HUES6 (cell line): Measurements from ENCODE around the gene EYA2.

Experiments used
- H3K27ac ChIP-seq: 2 replicates; pipeline ENCODE4 v1.7.0; 2013; ENCODE audit warnings: low read depth, mild to moderate bottlenecking, low read length, inconsistent platforms
- H3K27me3 ChIP-seq: 2 replicates; pipeline ENCODE4 v1.6.1; 2013; ENCODE audit warnings: low read length; ENCODE audit not compliant: control insufficient read depth, insufficient read depth
- H3K36me3 ChIP-seq: 2 replicates; pipeline ENCODE4 v1.6.1; 2013; ENCODE audit warnings: low read length; ENCODE audit not compliant: control insufficient read depth, insufficient read depth
- H3K4me1 ChIP-seq: 2 replicates; pipeline ENCODE4 v1.6.1; 2013; ENCODE audit warnings: low read length; ENCODE audit not compliant: control insufficient read depth, insufficient read depth
- H3K4me3 ChIP-seq: 2 replicates; pipeline ENCODE4 v1.5.1; 2013; ENCODE audit warnings: low read depth, low read length
- H3K9ac ChIP-seq: one replicate; pipeline ENCODE4 v1.6.1; 2013; ENCODE audit warnings: mild to moderate bottlenecking, low read length
- H3K9me3 ChIP-seq: 2 replicates; pipeline ENCODE4 v1.6.1; 2013; ENCODE audit warnings: low read depth, low read length; ENCODE audit not compliant: control insufficient read depth, insufficient read depth

The EYA2 gene

GRCh38 chr20:46895906-46896242 is 1.2 kb downstream of the EYA2 start:
- peaks cover 63% of the 10 kb centered on the region for H3K27me3 ChIP-seq
- H3K27ac ChIP-seq, result no peak overlapping the region

DNA sequence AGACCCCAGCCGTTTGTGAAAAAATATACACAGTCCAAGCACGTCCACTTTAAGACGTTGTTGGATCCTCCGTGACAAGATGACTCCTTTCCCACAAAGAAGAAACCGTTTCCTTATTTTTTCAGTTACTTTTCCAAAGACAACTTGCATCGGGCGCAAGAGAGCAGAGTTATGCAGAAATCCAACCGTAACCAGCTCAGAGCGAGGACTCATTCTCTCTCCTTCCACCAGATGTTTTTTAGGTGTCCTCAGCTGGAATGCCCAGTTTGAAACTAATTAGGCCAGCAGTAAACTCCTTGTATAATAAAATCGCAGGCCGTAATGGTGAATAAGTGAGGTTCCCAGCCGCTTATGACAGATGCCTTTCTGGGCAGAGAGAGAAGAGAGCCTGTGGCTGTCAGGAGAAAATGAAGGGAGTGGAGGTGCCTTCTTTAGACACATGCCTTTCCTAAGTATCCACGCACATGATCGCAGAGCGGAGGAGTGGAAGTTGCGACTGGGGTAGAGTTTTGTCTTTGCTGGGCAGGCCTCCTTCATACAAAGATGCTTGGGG is 2.8 kb downstream of the EYA2 start:
- Histone ChIP-seq H3K4me1 (0 out of 2 replicates have a peak, but pooled peaks cover 2% of the 10 kb centered on the region), H3K27ac (no peak overlapping the region), H3K4me3 (no peak overlapping the region), H3K9me3 (no peaks in the 10 kb centered on the region), H3K27me3 (peaks cover 63% of the 10 kb centered on the region), H3K36me3 (no peaks in the 10 kb centered on the region), H3K9ac (no peak overlapping the region)

More at GRCh38 chr20:46895906-46896242, 1.2 kb downstream of the EYA2 start:
- peak overlapping the region; percentile 71 for H3K4me3 ChIP-seq
- H3K9ac ChIP-seq, result no peak overlapping the region
- H3K9me3 ChIP-seq, result peaks cover 2% of the 10 kb centered on the region; the same call in 1 of the 2 replicates
- 0 out of 2 replicates have a peak, but pooled peaks cover 2% of the 10 kb centered on the region for H3K4me1 ChIP-seq
- no peaks in the 10 kb centered on the region for H3K36me3 ChIP-seq

GRCh38 chr20:46898423-46898822 is 3.8 kb downstream of the EYA2 start:
- 0 out of 2 replicates have a peak, but pooled peaks cover 2% of the 10 kb centered on the region for H3K4me1 ChIP-seq
- H3K9ac ChIP-seq, result no peak overlapping the region
- H3K27me3 ChIP-seq, result peaks cover 56% of the 10 kb centered on the region
- H3K4me3 ChIP-seq, result no peak overlapping the region
- H3K27ac ChIP-seq, result no peak overlapping the region
- H3K36me3 ChIP-seq, result no peaks in the 10 kb centered on the region
- no peaks in the 10 kb centered on the region for H3K9me3 ChIP-seq

DNA sequence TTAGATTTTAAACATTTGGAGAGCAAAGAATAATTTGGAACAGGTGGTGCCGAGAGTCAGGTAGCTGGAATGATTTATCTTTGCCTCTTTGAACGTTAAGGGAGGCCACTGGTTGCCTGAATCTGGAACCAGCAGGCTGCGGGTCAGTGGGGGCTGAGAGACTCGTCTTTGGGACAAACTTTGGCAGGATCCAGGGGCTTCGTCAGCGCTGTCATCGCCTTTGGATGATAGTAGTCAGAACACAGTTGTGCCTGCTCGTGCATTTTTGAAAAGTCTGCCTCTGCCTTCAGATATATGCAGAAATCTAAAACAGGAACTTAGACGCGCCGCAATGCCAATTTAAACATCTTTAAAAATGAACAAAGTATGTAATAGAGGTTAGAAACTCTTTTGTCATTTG is 5.0 kb downstream of the EYA2 start:
- 0 out of 2 replicates have a peak, but pooled peaks cover 2% of the 10 kb centered on the region for H3K4me1 ChIP-seq
- H3K27ac ChIP-seq, result no peak overlapping the region
- no peak overlapping the region for H3K9ac ChIP-seq

GRCh38 chr20:46900086-46900485 is 5.4 kb downstream of the EYA2 start:
- no peak overlapping the region for H3K27ac ChIP-seq

More for the DNA sequence above, 5.0 kb downstream of the EYA2 start:
- H3K9me3 ChIP-seq, result no peaks in the 10 kb centered on the region
- no peaks in the 10 kb centered on the region for H3K36me3 ChIP-seq
- no peak overlapping the region for H3K4me3 ChIP-seq
- peaks cover 44% of the 10 kb centered on the region for H3K27me3 ChIP-seq

DNA sequence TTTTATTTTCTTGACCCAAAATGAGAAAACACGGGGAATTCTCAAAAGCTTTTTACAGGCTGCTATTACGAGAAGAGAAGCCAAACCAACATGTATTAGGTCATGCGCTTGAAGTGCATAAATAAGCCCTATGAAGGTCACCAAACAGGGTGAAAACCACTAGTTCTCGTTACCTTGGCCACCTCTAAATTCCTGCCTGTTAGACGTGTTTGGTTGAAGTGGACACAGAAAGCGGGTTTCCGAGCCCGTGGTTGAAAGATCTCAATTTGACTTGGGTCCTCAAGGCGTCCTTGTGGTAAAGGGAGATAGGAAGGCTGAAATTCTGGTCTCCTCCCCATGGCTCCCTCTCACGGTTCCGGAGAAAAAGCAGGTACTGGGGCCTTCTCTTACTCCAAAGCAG is 6.2 kb downstream of the EYA2 start:
- H3K36me3 ChIP-seq, result no peaks in the 10 kb centered on the region
- H3K27ac ChIP-seq, result no peak overlapping the region
- H3K27me3 ChIP-seq, result peaks cover 33% of the 10 kb centered on the region
- H3K9me3 ChIP-seq, result no peaks in the 10 kb centered on the region
- no peaks in the 10 kb centered on the region for H3K4me1 ChIP-seq
- no peak overlapping the region for H3K9ac ChIP-seq
- H3K4me3 ChIP-seq, result no peak overlapping the region

More at GRCh38 chr20:46900086-46900485, 5.4 kb downstream of the EYA2 start:
- Histone ChIP-seq H3K27me3 (peaks cover 40% of the 10 kb centered on the region), H3K9ac (no peak overlapping the region), H3K4me1 (0 out of 2 replicates have a peak, but pooled peaks cover 2% of the 10 kb centered on the region), H3K9me3 (no peaks in the 10 kb centered on the region), H3K4me3 (no peak overlapping the region), H3K36me3 (no peaks in the 10 kb centered on the region)

- no peak overlapping the region for H3K4me3 ChIP-seq
- H3K4me1 ChIP-seq, result no peaks in the 10 kb centered on the region
- H3K9me3 ChIP-seq, result no peaks in the 10 kb centered on the region
- H3K9ac ChIP-seq, result no peak overlapping the region
- H3K36me3 ChIP-seq, result no peaks in the 10 kb centered on the region
- H3K27me3 ChIP-seq, result peaks cover 25% of the 10 kb centered on the region
- H3K27ac ChIP-seq, result no peak overlapping the region
These were observed 7.0 kb downstream of the EYA2 start for GRCh38 chr20:46901638-46902037.

DNA sequence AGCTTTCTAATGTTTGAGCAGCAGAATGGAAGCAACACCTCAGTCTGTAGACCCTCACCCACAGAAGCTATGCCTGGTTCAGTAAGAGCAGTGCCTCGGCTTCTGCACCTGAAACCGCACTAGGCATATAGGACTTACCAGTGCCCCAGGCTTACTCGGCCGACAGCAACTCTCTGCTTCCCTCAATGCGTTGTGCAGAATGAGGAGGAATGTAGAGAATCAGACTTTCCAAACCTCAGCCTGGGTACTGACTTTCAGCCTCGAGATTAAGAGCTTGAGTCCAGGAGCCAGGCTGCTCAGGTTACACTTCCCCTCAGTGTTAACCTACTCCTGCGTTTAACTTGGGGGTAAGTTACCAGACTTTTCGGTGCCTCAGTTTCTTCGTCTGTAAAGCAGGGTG is 8.6 kb downstream of the EYA2 start:
- Histone ChIP-seq H3K27ac (no peak overlapping the region), H3K27me3 (0 out of 2 replicates have a peak, but pooled peaks cover 11% of the 10 kb centered on the region), H3K4me3 (no peak overlapping the region), H3K9me3 (no peaks in the 10 kb centered on the region), H3K36me3 (no peaks in the 10 kb centered on the region), H3K9ac (no peak overlapping the region), H3K4me1 (no peaks in the 10 kb centered on the region)

DNA sequence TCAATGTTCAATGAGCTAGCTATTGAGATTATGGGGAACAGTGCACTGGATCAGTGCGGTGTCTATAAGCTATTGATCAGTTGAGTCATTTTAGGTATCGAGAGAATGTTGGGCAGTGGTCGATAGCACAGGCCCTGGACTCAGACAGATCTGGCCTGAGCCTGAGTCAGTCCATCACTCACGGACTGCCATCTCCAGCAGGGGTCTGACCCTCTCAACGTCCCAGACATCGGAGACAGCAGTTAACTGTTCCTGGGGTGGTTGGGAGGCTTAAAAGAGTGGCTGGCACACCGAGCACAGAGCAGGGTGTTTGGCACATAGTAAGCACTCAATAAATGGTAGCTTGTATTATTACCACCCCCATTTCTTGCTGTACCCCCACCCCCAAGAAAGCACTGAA is 9.3 kb downstream of the EYA2 start:
- no peaks in the 10 kb centered on the region for H3K9me3 ChIP-seq
- H3K4me1 ChIP-seq, result no peaks in the 10 kb centered on the region
- H3K27me3 ChIP-seq, result 0 out of 2 replicates have a peak, but pooled peaks cover 10% of the 10 kb centered on the region
- no peak overlapping the region for H3K27ac ChIP-seq
- H3K9ac ChIP-seq, result no peak overlapping the region
- no peaks in the 10 kb centered on the region for H3K36me3 ChIP-seq
- no peak overlapping the region for H3K4me3 ChIP-seq

DNA sequence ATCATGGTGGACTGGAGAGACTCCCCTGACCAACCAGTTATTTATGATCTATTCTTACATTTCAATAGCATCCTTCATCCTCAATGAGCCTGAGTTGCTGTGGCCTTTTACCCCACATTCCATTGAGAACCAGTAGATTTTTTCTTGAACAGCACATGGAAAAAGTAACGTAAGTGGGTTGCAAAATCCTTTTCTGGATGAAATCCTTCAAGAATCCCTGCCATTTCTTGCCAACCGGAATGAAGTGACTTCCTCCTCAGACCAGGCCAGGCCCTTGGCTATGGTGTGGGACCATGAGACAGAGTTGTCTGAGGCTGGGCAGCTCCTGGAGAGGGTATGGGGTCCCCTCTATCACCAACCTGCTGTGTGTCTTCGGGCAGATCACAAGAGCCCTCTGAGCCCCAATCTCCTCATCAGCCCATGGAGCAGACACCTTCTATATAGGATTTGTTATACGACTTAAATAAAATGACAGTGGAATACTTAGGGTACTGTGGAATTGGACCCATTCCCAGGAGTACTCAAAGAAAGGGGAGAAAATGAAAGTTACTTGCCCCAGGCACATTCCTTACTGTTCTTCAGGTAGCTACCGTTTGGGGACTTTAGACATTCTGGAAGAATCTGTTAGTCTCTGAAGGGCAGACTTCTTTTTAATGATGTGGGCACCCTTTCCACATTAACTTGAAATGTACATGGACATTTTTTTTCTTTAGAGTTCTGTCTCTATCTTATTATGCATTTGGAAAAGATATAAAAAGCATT is 10.9 kb downstream of the EYA2 start:
- no peaks in the 10 kb centered on the region for H3K27me3 ChIP-seq
- no peak overlapping the region for H3K27ac ChIP-seq
- H3K4me1 ChIP-seq, result no peaks in the 10 kb centered on the region
- H3K4me3 ChIP-seq, result no peak overlapping the region
- no peaks in the 10 kb centered on the region for H3K9me3 ChIP-seq
- no peak overlapping the region for H3K9ac ChIP-seq
- H3K36me3 ChIP-seq, result no peaks in the 10 kb centered on the region

DNA sequence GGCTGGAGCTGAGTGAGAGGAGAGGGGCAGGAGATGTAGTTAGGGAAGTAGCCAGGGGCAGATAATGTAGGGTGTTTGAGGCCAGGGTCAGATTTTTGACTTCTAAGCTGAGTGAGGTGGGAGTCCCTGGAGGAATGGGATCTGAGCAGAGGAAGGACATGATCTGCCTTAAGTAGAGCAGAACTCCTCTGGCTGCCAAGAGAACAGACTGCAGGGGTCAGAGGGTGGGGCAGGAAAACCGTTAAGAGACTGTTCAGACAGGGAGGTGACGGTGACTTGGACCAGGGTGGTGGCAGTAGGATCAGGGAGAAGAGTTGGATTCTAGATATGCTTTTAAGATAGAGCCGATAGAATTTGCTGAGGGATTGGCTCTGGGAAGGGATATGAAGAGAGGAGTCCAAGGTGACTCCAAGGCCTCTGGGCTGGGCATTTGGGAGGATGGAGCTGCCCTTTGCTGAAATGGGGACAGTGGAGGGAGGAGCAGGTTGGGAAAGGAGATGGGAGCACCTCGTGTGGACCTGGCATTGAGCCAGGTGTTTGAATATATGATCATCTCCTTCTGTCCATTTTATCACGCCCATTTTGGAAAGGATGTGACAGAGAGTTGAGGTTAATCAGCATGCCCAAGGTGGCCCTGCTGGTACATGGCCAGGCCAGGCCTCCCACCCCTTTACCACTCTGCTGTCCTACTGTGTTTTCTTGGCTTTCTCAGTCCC is 18.8 kb downstream of the EYA2 start:
- no peaks in the 10 kb centered on the region for H3K9me3 ChIP-seq
- H3K4me3 ChIP-seq, result no peak overlapping the region
- no peak overlapping the region for H3K27ac ChIP-seq
- no peaks in the 10 kb centered on the region for H3K4me1 ChIP-seq
- H3K27me3 ChIP-seq, result no peaks in the 10 kb centered on the region
- no peaks in the 10 kb centered on the region for H3K36me3 ChIP-seq
- H3K9ac ChIP-seq, result no peak overlapping the region
